GM18508 (cell line): Measurements from ENCODE around the gene RPL4.
"Not testable (repeated sequence)": the region's sequence is repeated elsewhere in the genome, so short reads cannot be mapped to it uniquely, and the experiment has no call there.

ENCODE experiments used
- ATAC-seq: cut with Tn5 transposase; IDR thresholded peaks from one replicate; pipeline ENCODE4 v1.9.1; 2021; ENCODE audit warnings: moderate number of reproducible peaks; ENCODE audit not compliant: insufficient read depth, unreplicated experiment

The RPL4 gene

DNA sequence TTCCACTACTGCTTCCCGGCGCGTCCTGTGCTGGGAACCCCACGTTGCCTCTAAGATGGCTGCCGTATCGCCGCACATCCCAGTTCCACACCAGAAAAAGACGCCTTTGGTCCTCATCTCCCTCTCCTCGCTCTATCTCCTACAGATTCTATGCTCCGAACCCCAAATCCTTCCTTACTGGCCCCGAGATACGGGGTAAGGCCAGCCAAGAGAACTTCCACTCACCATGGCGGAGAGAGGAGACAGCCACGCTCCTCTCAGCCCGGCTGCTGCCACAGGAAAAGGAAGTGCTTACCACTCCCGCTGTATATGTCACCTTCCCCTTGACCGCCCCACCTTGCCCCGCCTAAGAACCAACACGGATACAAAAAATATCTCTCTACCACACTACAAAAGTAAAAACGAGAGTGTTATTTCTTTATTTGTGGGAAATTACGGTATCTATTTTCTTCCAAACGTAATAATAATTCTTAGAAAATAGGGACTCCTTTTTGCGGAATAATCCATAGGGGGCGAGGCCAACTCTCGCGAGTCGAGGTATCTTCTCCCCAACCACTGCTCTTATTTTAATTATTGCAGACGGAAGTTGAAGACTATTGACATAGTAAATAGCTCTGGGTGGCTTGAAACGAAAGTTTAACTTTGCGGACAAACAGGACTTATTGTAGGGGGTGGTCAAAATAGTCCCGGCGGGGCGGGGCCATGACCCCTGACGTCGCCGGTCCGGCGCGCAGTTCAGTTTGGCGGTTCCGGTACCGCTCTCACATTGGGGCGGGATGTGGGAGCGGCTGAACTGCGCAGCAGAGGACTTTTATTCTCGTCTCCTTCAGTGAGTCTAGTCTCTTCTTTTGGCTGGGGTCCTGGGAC lies at the start of gene RPL4, which contains the start of gene ZWILCH:
TSS of gene RPL4 (minus strand) at position 293 of the 867 bp plus-strand sequence. CDS start at position 228, 65 bp downstream.
TSS of gene ZWILCH (plus strand) at position 764 of the 867 bp plus-strand sequence. CDS start at position 777, 13 bp downstream.
- ATAC-seq, result peak; percentile 53

GRCh38 chr15:66545255-66545654 lies 40.6 kb upstream of the RPL4 start:
- ATAC-seq, result no peak

GRCh38 chr15:66542896-66543295 lies 38.2 kb upstream of the RPL4 start:
- no peak for ATAC-seq

DNA sequence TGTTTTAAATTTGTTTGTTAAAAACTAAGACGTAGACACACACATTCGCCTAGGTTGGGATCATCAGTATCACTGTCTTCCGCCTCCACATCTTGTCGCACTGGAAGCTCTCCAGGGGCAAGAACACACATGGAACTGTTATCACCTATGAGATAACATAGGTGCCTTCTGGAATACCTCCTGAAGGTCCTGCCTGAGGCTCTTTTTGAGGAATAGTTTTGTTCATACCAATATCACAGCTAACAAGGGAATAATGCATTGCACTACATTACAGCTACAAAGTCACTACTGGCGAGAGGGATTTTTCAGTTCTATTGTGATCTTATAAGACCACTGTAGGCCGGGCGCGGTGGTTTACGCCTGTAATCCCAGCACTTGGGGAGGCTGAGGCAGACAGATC lies 30.4 kb upstream of the RPL4 start:
- ATAC-seq, result no peak

DNA sequence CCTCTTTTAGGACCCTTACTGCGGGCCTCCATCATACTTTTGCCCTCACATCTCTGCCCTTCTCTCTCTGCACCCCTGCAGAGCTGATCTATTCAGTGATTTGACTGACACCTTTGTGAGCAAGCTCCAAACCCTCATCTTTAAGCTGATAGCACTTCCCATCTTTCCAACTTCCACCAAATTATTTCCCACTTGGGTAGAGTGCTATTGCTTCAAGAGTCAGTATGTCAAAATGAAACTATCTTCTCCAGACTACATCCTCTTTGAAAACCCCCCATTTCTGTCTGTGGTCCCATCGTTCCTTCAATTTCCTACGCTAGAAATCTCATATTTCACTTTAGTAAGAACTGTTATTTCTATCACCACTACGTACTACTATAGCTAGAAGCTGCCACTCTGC lies 20.2 kb upstream of the RPL4 start:
- no peak for ATAC-seq

DNA sequence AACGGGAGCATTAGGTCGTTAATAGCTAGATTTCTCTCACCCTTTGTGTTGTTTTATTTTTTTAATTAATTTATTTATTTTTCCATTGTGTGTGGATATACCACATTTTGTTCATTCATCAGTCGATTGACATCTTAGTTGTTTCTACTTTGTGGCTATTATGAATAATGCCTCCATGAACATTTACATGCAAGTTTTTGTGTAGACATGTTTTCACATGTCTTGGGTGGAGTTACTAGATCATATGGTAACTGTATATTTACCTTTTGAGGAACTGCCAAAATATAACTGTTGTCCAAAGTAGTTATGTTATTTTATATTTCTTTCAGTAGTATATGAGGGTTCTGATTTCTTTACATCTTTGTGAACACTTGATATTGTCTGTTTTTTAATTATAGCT lies 19.3 kb upstream of the RPL4 start:
- no peak for ATAC-seq

GRCh38 chr15:66515901-66516322 lies 11.3 kb upstream of the RPL4 start:
- ATAC-seq, result no peak

GRCh38 chr15:66514586-66514985 lies 9.9 kb upstream of the RPL4 start:
- no peak for ATAC-seq

DNA sequence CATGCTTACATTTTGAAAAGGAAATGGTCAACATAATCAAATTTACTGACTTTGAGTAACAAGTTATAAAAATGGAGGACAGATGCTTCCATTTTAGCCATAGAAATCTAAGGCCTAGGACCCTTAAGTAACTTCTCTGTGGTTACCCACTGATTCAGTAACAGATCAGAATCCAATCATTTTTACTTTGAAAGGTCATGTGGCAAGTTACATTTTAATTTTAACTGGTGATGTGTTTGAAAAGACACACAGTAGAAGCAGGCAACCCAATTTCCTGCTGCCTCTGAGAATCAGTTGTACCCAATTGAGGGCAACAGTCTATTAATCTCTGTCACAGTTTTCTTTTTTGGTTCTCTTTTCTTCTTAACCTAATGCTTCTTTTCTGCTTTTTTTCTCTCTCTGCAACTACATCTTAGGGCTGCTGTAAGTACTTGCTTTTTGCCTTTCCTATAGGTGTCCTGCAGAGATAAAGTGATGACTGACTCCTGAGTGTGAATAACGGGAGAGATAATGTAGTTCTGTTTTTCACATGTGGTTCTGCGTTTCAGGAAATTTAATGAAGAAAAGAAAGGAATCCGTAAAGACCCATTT lies 3.7 kb upstream of the RPL4 start:
- ATAC-seq, result no peak

GRCh38 chr15:66505818-66506217 lies 1.2 kb upstream of the RPL4 start:
- ATAC-seq, result no peak

DNA sequence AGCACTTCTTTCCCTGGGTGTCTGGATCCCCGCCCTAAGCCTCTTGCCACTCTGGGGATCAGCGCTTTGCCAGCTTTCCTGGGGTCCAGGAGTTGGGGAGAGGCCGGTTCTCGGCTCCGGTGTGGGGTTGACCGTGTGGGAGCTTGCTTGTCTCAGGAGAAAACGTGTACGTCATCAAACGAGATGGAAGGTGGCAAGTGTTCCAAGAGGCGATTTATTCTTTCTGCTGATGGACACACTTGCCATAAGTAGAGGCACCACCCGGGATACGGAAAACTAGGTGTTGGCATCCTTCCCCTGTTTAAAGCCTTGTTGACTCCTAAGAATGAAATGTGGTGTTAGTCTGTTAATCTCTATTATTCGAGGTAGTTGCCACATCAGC lies 766 bp upstream of the RPL4 start:
- ATAC-seq, result no peak

GRCh38 chr15:66503780-66504562 lies 684 bp downstream of the RPL4 start:
- no peak for ATAC-seq

- not testable (repeated sequence) for ATAC-seq
These were observed 1.5 kb downstream of the RPL4 start for GRCh38 chr15:66503041-66503648.

- ATAC-seq, result no peak
These were observed 2.2 kb downstream of the RPL4 start for GRCh38 chr15:66502491-66502890.

DNA sequence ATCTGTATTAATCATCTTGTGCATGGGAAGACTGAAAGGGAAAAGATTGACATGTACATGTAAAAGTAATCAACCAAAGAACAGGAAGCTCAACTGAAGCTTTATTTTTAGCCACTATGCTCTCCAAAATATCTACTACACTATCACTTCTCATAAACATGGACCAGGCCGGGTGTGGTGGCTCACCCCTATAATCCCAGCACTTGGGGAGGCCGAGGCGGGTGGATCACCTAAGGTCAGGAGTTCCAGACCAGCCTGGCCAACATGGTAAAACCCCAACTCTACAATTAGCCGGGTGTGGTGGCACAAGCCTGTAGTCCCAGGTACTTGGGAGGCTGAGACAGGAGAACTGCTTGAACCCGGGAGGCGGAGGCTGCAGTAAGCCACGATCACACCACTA lies 4.3 kb downstream of the RPL4 start:
- ATAC-seq, result not testable (repeated sequence)

DNA sequence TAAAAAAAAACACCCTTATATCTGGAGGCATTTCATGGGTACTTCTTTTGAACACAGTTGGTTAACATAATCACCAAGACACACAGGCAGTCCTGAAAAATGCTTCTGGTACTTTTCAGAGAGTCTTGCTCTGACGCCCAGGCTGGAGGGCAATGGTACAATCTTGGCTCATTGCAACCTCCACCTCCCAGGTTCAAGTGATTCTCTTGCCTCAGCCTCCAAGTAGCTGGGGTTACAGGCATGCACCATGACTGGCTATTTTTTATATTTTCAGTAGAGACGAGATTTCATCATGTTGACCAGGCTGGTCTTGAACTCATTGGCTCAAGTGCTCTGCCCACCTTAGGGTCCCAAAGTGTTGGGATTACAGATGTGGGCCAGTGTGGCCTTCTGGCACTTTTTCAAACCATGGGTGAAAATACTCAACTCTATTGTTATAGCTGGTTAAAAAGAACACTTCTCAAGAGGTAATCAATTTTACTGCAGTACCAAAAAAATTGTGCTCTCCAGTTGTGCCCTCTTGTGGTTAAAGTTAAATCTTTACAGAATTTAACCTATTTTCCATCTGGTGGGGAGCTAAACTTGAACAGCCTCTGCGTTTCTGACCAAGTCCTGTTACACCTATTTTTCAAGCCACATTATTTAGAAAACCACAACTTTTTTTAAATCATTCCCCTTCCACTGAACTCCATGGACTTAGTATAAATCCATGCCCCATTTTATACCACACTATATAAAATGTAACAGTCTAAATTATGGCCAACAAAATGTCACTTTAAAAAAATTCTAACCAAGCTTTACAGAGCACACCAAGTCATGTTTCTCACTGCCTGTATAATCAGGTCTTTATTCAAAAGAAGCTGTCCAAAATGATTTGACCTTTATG lies 5.9 kb downstream of the RPL4 start:
- no peak for ATAC-seq

GRCh38 chr15:66497502-66498455 lies 6.9 kb downstream of the RPL4 start, which contains the start of gene SNAPC5:
TSS of gene SNAPC5 (minus strand) at chr15:66497762. CDS start at chr15:66497731, 31 bp downstream.
- ATAC-seq, result peak; percentile 63

- no peak for ATAC-seq
These were observed 7.6 kb downstream of the RPL4 start for GRCh38 chr15:66496951-66497501.
